Neutrophil (primary cell): ENCODE results near the gene DSC3.
"Not testable (repeated sequence)": the region's sequence is repeated elsewhere in the genome, so short reads cannot be mapped to it uniquely, and the experiment has no call there.

Experiments used
- H3K27ac ChIP-seq: fragments of 200-600 bp; sonication (generic); 2 replicates; pipeline ENCODE4 v1.5.1; 2016; ENCODE audit warnings: mild to moderate bottlenecking, moderate library complexity
- H3K27me3 ChIP-seq: fragments of 200-600 bp; sonication (generic); 2 replicates; pipeline ENCODE4 v1.6.0; 2016; ENCODE audit warnings: mild to moderate bottlenecking
- H3K36me3 ChIP-seq: fragments of 200-600 bp; sonication (generic); 2 replicates; pipeline ENCODE4 v1.5.1; 2017
- H3K4me1 ChIP-seq, 2 experiments: fragments of 200-600 bp in 1 of 2; sonication (generic) in 1 of 2; 1 replicate in 1 of 2; 2 replicates in 1 of 2; pipeline versions ENCODE4 v1.5.1 to v1.6.1; 2013 to 2016; ENCODE audit warnings: low read depth in 1 of 2, low read length in 1 of 2, mild to moderate bottlenecking in 1 of 2, moderate library complexity in 1 of 2; ENCODE audit not compliant: control insufficient read depth in 1 of 2, insufficient read depth in 1 of 2
- H3K4me3 ChIP-seq, 2 experiments: fragments of 200-600 bp in 1 of 2; sonication (generic) in 1 of 2; 1 replicate in 1 of 2; 2 replicates in 1 of 2; pipeline ENCODE4 v1.5.1; 2013 to 2016; ENCODE audit warnings: low read depth in 1 of 2, low read length in 1 of 2, mild to moderate bottlenecking in 1 of 2, moderate library complexity in 1 of 2
- H3K9me3 ChIP-seq: fragments of 200-600 bp; sonication (generic); 2 replicates; pipeline ENCODE4 v1.5.1; 2016
- CTCF ChIP-seq: fragments of 200-600 bp; sonication (generic); IDR thresholded peaks from 2 replicates; pipeline ENCODE4 v1.5.1; 2016; ENCODE audit warnings: antibody characterized with exemption

Gene DSC3

GRCh38 chr18:31015715-31016434 lies 26.7 kb downstream of the DSC3 start:
- TF ChIP-seq CTCF: no peak
- peaks cover 3% of the 10 kb centered on the region for H3K27me3 ChIP-seq
- no peaks in the 10 kb centered on the region for H3K9me3 ChIP-seq
- H3K4me3 ChIP-seq: no peak overlapping the region
- H3K27ac ChIP-seq: no peak overlapping the region
- no peaks in the 10 kb centered on the region for H3K4me1 ChIP-seq
- no peaks in the 10 kb centered on the region for H3K36me3 ChIP-seq

GRCh38 chr18:31011455-31011854 lies 31.1 kb downstream of the DSC3 start:
- H3K27ac ChIP-seq, H3K4me3 ChIP-seq, H3K4me1 ChIP-seq, H3K36me3 ChIP-seq, H3K9me3 ChIP-seq, H3K27me3 ChIP-seq: not testable (repeated sequence)

GRCh38 chr18:31010601-31011000 lies 31.9 kb downstream of the DSC3 start:
- H3K9me3 ChIP-seq: no peaks in the 10 kb centered on the region
- no peaks in the 10 kb centered on the region for H3K36me3 ChIP-seq
- no peaks in the 10 kb centered on the region for H3K4me1 ChIP-seq
- H3K27me3 ChIP-seq: no peaks in the 10 kb centered on the region
- TF ChIP-seq CTCF: no peak
- no peak overlapping the region for H3K27ac ChIP-seq
- H3K4me3 ChIP-seq: no peak overlapping the region

- Histone ChIP-seq H3K27me3 (peaks cover 13% of the 10 kb centered on the region), H3K27ac (no peak overlapping the region), H3K36me3 (no peaks in the 10 kb centered on the region), H3K4me3 (no peak overlapping the region), H3K4me1 (no peaks in the 10 kb centered on the region), H3K9me3 (no peaks in the 10 kb centered on the region)
- TF ChIP-seq CTCF: no peak
Observed at GRCh38 chr18:30999887-31000628, 42.5 kb downstream of the DSC3 start.

- H3K36me3 ChIP-seq: no peaks in the 10 kb centered on the region
- TF ChIP-seq CTCF: no peak
- peaks cover 13% of the 10 kb centered on the region for H3K27me3 ChIP-seq
- H3K4me1 ChIP-seq: no peaks in the 10 kb centered on the region
- H3K4me3 ChIP-seq: no peak overlapping the region
- no peak overlapping the region for H3K27ac ChIP-seq
- no peaks in the 10 kb centered on the region for H3K9me3 ChIP-seq
Observed at GRCh38 chr18:30999186-30999585, 43.4 kb downstream of the DSC3 start.

- no peaks in the 10 kb centered on the region for H3K9me3 ChIP-seq
- peaks cover 13% of the 10 kb centered on the region for H3K27me3 ChIP-seq
- no peak overlapping the region for H3K4me3 ChIP-seq
- H3K36me3 ChIP-seq: no peaks in the 10 kb centered on the region
- no peak overlapping the region for H3K27ac ChIP-seq
- no peaks in the 10 kb centered on the region for H3K4me1 ChIP-seq
- no peak for TF ChIP-seq CTCF
Observed at GRCh38 chr18:30997223-30997622, 45.3 kb downstream of the DSC3 start.
